Measurements from ENCODE around the gene TPM4. TPM values are rescaled to one million over a fixed set of nuclear protein-coding genes. Genes with fewer than 3 reads are reported as not detected.
A peak's percentile ranks its signal among the peaks of the same experiment; 100 is the strongest.

The TPM4 gene
- total and polyA plus RNA-seq, 2 of the 13 experiments (the other 11 are each of a cell fraction or from before 2014, with no cell fraction given): 180 to 188 TPM

DNA sequence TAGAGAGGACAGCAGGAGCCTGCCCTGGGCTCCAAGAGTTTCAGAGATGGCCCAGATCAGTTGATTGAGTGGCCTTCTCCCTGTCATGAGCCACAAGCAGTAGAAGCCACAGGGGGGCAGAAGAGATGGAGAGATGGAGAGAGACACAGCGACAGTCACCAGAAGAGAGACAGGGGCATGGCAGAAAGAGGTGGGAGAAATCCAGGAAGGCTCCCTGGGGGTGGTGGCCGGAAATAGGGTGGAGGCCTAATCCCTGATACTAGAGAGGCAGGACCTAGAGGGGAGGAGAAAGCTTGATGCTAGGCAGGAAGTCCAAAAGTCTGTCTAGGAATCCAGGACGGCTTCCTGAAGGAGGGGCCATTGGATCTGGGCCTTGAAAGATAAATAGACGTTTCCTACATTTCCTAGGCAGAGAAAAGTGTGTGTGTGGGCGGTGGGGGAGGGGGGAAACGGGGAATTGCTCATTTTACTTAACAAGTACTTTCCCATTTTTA lies 9.6 kb upstream of the TPM4 start (continued):
- TF ChIP-seq, protein P1, sequence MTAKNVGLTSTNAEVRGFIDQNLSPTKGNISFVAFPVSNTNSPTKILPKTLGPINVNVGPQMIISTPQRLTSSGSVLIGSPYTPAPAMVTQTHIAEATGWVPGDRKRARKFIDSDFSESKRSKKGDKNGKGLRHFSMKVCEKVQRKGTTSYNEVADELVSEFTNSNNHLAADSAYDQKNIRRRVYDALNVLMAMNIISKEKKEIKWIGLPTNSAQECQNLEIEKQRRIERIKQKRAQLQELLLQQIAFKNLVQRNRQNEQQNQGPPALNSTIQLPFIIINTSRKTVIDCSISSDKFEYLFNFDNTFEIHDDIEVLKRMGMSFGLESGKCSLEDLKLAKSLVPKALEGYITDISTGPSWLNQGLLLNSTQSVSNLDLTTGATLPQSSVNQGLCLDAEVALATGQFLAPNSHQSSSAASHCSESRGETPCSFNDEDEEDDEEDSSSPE (CRISPR knock-in tag; IDR thresholded peaks at IDR 0.05): no peak
- TF ChIP-seq ZNF629 (CRISPR knock-in tag; conservative IDR thresholded peaks at IDR 0.05) (no peak), ZSCAN9 (CRISPR knock-in tag; IDR thresholded peaks at IDR 0.05; ENCODE audit: borderline replicate concordance) (no peak), GTF2F1 (IDR thresholded peaks at IDR 0.05; ENCODE audit: low read length) (no peak), ZBTB7B (CRISPR knock-in tag; IDR thresholded peaks at IDR 0.05) (no peak), FIP1L1 (IDR thresholded peaks at IDR 0.05; ENCODE audit: borderline replicate concordance, insufficient read depth, low read depth, low read length) (no peak), ZNF558 (CRISPR knock-in tag; IDR thresholded peaks at IDR 0.05; ENCODE audit: borderline replicate concordance) (no peak), RFX5 (IDR thresholded peaks at IDR 0.05; ENCODE audit: low read depth, low read length) (no peak), PAWR (CRISPR knock-in tag; IDR thresholded peaks at IDR 0.05; ENCODE audit: borderline replicate concordance) (no peak), ZNF780A (CRISPR knock-in tag; IDR thresholded peaks at IDR 0.05) (no peak), FOSL2 (CRISPR knock-in tag; IDR thresholded peaks at IDR 0.05) (peak; percentile 24; the same call in 1 of the 2 replicates), AHR (CRISPR knock-in tag; IDR thresholded peaks at IDR 0.05) (no peak)
- TF ChIP-seq, protein P2, sequence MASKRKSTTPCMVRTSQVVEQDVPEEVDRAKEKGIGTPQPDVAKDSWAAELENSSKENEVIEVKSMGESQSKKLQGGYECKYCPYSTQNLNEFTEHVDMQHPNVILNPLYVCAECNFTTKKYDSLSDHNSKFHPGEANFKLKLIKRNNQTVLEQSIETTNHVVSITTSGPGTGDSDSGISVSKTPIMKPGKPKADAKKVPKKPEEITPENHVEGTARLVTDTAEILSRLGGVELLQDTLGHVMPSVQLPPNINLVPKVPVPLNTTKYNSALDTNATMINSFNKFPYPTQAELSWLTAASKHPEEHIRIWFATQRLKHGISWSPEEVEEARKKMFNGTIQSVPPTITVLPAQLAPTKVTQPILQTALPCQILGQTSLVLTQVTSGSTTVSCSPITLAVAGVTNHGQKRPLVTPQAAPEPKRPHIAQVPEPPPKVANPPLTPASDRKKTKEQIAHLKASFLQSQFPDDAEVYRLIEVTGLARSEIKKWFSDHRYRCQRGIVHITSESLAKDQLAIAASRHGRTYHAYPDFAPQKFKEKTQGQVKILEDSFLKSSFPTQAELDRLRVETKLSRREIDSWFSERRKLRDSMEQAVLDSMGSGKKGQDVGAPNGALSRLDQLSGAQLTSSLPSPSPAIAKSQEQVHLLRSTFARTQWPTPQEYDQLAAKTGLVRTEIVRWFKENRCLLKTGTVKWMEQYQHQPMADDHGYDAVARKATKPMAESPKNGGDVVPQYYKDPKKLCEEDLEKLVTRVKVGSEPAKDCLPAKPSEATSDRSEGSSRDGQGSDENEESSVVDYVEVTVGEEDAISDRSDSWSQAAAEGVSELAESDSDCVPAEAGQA (IDR thresholded peaks at IDR 0.05; ENCODE audit: low read depth): no peak
- TF ChIP-seq, protein P2 (CRISPR knock-in tag; IDR thresholded peaks at IDR 0.05; ENCODE audit: borderline replicate concordance): no peak
- TF ChIP-seq, protein P3, sequence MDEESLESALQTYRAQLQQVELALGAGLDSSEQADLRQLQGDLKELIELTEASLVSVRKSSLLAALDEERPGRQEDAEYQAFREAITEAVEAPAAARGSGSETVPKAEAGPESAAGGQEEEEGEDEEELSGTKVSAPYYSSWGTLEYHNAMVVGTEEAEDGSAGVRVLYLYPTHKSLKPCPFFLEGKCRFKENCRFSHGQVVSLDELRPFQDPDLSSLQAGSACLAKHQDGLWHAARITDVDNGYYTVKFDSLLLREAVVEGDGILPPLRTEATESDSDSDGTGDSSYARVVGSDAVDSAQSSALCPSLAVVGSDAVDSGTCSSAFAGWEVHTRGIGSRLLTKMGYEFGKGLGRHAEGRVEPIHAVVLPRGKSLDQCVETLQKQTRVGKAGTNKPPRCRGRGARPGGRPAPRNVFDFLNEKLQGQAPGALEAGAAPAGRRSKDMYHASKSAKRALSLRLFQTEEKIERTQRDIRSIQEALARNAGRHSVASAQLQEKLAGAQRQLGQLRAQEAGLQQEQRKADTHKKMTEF (CRISPR knock-in tag; IDR thresholded peaks at IDR 0.05): peak; percentile 45; the same call in 1 of the 2 replicates
- TF ChIP-seq, protein P4, sequence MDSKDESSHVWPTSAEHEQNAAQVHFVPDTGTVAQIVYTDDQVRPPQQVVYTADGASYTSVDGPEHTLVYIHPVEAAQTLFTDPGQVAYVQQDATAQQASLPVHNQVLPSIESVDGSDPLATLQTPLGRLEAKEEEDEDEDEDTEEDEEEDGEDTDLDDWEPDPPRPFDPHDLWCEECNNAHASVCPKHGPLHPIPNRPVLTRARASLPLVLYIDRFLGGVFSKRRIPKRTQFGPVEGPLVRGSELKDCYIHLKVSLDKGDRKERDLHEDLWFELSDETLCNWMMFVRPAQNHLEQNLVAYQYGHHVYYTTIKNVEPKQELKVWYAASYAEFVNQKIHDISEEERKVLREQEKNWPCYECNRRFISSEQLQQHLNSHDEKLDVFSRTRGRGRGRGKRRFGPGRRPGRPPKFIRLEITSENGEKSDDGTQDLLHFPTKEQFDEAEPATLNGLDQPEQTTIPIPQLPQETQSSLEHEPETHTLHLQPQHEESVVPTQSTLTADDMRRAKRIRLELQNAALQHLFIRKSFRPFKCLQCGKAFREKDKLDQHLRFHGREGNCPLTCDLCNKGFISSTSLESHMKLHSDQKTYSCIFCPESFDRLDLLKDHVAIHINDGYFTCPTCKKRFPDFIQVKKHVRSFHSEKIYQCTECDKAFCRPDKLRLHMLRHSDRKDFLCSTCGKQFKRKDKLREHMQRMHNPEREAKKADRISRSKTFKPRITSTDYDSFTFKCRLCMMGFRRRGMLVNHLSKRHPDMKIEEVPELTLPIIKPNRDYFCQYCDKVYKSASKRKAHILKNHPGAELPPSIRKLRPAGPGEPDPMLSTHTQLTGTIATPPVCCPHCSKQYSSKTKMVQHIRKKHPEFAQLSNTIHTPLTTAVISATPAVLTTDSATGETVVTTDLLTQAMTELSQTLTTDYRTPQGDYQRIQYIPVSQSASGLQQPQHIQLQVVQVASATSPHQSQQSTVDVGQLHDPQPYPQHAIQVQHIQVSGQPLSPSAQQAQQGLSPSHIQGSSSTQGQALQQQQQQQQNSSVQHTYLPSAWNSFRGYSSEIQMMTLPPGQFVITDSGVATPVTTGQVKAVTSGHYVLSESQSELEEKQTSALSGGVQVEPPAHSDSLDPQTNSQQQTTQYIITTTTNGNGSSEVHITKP (CRISPR knock-in tag; IDR thresholded peaks at IDR 0.05; ENCODE audit: low read depth): no peak
- TF ChIP-seq, protein P5, sequence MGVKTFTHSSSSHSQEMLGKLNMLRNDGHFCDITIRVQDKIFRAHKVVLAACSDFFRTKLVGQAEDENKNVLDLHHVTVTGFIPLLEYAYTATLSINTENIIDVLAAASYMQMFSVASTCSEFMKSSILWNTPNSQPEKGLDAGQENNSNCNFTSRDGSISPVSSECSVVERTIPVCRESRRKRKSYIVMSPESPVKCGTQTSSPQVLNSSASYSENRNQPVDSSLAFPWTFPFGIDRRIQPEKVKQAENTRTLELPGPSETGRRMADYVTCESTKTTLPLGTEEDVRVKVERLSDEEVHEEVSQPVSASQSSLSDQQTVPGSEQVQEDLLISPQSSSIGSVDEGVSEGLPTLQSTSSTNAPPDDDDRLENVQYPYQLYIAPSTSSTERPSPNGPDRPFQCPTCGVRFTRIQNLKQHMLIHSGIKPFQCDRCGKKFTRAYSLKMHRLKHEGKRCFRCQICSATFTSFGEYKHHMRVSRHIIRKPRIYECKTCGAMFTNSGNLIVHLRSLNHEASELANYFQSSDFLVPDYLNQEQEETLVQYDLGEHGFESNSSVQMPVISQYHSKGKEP (CRISPR knock-in tag; IDR thresholded peaks at IDR 0.05): no peak

All from HepG2 (cell line).